Hematopoietic multipotent progenitor cell treated with erythropoietin and hydrocortisone succinate and interleukin-3 and kit ligand, for 8 days (in vitro differentiated cells): ENCODE results near the gene TMC4.
A peak's percentile ranks its signal among the peaks of the same experiment; 100 is the strongest.

Experiments
- DNase-seq: peaks from one replicate; pipeline ENCODE4 v3.0.0-alpha.2; 2015

Gene TMC4

DNA sequence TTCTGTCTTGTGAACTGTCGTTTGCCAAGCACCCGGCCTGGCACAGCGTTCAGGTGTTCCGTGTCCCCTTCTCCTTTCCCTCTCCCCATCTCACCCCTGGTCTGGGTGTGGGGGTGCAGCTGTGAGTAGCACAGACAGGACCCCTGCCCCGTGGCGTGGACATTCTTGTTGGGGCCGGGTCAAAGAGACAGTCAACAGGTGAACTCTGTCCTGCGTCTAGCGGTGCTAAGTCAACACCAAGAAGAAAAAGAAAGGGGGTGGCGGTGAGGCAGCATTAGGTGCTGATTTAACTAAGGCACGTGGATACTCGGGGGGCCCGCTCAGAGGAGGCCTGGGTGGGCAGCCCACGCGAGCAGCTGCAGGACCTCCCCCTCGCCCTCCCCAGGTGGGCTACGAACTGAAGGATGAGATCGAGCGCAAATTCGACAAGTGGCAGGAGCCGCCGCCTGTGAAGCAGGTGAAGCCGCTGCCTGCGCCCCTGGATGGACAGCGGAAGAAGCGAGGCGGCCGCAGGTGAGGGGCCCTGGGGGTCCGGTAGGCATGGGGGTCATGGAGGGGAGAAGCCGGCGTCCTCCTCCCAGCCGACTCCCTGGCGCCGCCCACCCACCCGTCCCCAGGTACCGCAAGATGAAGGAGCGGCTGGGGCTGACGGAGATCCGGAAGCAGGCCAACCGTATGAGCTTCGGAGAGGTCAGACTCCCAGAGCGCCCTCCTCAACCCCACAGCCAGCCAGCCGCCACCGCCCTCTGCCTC is 45.1 kb downstream of the TMC4 start:
- no peak for DNase-seq

- DNase-seq = no peak
Measured at GRCh38 chr19:54125713-54126112, 47.2 kb downstream of the TMC4 start.

DNA sequence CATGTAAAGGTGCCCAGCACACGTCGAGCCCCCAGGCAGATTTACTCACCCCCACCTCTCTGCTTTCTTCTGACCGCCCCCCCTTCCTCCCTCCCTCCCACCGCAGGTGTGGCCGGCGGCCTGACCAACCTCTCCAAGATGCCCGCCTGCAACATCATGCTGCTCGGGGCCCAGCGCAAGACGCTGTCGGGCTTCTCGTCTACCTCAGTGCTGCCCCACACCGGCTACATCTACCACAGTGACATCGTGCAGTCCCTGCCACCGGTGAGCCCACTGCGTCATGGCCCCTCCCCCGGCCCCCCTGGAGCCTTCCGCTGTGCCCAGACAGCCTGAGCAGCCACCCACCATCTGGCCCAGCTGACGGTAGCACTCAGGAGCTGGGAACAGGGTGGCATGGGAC is 48.6 kb downstream of the TMC4 start:
- no peak for DNase-seq

DNA sequence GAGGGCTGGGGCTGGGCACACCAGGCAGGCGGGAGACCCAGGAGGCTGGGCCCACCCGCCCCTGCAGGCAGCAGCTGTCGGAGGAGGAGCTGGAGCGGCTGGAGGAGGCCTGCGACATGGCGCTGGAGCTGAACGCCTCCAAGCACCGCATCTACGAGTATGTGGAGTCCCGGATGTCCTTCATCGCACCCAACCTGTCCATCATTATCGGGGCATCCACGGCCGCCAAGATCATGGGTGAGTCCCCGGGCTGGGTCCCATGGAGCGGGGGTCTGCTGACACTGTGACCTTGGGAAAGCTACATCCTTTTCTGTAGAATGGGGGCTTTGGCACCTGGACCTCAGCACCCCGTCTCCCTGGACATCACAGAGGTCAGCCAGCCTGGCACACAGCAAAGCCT is 49.3 kb downstream of the TMC4 start:
- DNase-seq = no peak

DNA sequence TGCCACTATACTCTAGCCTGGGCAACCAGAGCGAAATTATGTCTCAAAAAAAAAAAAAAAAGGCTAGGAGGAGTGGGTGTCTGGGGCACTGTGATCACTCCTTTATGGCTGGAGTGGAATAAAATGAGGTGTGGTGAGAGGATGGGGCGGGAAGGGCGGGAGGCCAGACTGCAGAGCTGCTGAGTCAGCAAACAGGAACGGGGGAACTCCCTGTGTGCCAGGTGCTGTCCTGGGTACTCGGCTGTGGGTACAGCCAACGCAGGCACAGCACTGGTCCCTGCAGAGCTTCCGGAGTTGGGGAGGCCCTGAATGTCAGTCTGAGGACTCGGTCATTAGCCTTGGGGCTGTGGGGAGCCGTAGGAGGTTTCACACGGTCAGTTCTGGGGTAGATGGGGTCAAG is 51.7 kb downstream of the TMC4 start:
- DNase-seq = no peak

DNA sequence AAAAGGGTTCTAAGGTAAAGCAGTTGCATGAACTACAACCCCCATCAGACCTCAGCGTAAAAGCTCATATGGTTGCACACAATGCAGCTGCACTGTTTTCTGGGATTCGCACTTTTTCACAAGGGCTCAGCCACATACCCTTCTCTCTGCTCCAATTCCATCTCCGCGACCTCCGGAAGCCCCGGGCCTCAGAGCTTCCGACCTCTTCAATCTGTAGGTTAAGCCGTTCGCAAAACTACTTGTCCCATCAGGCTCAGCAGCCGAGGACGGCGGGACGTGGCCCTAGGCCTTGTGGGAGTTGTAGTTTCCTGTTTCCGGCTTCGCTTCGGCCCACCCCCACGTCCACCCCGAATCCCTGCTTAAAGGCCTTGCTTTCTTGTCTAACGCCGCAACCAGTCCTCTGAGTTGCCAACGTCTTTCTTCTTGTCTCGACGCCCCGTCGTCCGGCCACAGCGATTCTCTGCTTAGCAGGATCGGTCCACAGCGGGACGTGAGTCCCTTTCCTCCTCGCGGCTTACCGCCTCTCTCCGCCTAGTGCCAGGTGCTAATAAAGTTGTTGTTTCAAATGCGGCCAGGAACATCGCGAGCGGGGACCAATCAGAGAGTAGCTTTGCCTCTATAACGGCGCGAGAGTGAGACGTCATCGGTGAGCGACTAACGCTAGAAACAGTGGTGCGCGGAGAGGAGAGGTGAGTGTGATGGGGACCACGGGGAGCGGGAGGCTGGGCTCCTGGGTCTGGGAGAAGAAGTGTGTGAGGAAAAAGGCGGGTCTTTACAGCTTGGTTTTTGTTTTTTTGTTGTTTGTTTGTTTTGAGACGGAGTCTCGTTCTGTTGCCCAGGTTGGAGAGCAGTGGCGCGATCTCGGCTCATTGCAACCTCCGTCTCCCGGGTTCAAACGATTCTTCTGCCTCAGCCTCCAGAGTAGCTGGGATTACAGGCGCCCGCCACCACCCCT is 57.6 kb downstream of the TMC4 start, which contains the start of the genes PRPF31 and TFPT:
Gene PRPF31, plus strand, starts transcription at position 646 of the 955 bp plus-strand sequence. CDS start 2,525 bp downstream, outside the sequence.
Gene TFPT, minus strand, starts transcription at position 549 of the 955 bp plus-strand sequence. Its CDS starts 388 bp downstream, at position 161.
- peak; percentile 99 for DNase-seq

GRCh38 chr19:54114340-54115108 is 58.4 kb downstream of the TMC4 start:
- DNase-seq = peak; percentile 66
